GM18870 (cell line): ENCODE data around the gene KIR3DL3.
"Not testable (repeated sequence)": the region's sequence is repeated elsewhere in the genome, so short reads cannot be mapped to it uniquely, and the experiment has no call there.

Source experiments
- ATAC-seq: cut with Tn5 transposase; IDR thresholded peaks from one replicate; pipeline ENCODE4 v1.9.1; 2021; ENCODE audit warnings: moderate library complexity; ENCODE audit not compliant: unreplicated experiment

Gene KIR3DL3

GRCh38 chr19:54775830-54776229, 51.6 kb downstream of the KIR3DL3 start:
- ATAC-seq = not testable (repeated sequence)

- not testable (repeated sequence) for ATAC-seq
These were observed 53.6 kb downstream of the KIR3DL3 start for GRCh38 chr19:54777851-54778250.

GRCh38 chr19:54778896-54779295, 54.7 kb downstream of the KIR3DL3 start:
- not testable (repeated sequence) for ATAC-seq

GRCh38 chr19:54782916-54783315, 58.7 kb downstream of the KIR3DL3 start:
- ATAC-seq = not testable (repeated sequence)
